A673 (cell line): Measurements from ENCODE around the gene TMPRSS11A.

Experiments used
- CTCF ChIP-seq: fragments of 300-800, 200-600 bp; sonication (generic); conservative IDR thresholded peaks from 2 replicates; pipeline ENCODE4 v1.5.1; 2017; ENCODE audit warnings: low read depth, mild to moderate bottlenecking, antibody characterized with exemption, low read length, moderate library complexity, mixed read lengths
- EZH2 ChIP-seq: fragments of 200-600 bp; sonication (generic); IDR thresholded peaks from 2 replicates; pipeline ENCODE4 v1.6.1; 2017; ENCODE audit warnings: borderline replicate concordance, low read depth, mild to moderate bottlenecking, mixed read lengths, antibody characterized with exemption, low read length; ENCODE audit not compliant: poor library complexity, severe bottlenecking

GRCh38 chr4:67933038-67933437, 30.3 kb downstream of the TMPRSS11A start:
- no peak for TF ChIP-seq CTCF
- TF ChIP-seq EZH2: no peak
